GM21447 (cell line): Measurements from ENCODE around the gene RIN3.

ENCODE experiments used
- ATAC-seq: cut with Tn5 transposase; IDR thresholded peaks from one replicate; pipeline ENCODE4 v1.9.1; 2021; ENCODE audit not compliant: unreplicated experiment

Gene RIN3

DNA sequence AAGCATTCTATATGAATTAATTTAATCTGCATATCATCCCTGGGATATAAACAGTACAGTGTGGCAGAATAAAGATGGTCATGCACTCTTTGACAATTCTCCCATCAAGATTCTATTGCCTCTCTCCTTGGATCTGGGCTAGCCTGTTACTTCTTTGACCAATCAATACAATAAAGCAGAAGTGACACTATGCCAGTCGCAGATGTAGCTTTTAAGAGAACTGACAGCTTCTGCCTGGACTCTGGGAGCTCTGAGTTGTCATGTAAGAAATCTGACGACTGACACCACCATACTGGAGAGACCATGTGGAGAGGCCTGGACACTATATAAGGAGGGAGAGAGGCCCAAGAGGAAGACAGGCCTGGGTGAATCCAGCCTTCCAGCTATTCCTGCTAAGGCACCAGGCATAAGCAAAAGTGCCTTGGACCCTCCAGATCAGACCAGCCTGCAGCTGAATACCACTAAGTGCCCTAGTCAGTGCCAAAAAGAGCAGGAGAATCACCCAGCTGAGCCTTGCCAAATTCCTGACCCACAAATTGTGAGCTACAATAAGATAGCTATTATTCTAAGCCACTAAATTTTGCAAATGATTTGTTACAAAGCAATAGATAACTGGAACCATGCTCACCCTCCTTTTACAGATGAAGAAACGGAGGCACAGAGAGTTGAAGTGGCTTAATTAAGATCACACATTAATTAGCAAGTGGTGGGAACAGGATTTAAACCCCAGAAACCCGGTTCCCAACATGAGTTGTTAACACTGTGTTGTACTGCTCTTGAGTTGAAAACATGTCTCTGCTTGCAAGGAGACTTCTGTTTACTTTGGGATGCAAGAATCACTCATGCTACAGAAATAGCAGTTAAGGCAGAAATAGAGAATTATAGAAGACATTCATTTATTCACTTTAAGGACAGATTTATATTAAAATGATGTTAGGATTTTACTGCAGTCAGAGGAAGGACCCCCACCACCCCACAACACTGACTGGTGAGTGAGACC, 84.6 kb downstream of the RIN3 start:
- no peak for ATAC-seq

DNA sequence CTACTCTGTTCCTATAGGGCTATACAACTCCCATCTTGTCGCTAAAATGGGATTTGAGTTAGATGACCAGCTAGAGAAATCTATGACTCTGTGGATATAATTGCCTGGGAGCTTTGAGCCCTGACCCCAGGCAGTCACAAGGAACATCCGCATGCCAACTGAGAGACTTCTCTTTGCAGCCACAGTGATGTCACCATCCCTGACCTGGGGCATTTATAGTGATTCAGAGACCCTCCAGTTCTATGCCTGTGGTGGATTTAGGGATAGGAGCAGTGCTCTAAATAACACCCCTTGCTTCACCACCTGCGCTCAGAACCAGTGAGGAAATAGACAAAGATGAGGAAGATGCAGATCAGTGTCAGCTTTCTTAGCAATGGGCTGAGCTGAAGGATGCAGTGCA, 86.2 kb downstream of the RIN3 start:
- ATAC-seq: no peak

DNA sequence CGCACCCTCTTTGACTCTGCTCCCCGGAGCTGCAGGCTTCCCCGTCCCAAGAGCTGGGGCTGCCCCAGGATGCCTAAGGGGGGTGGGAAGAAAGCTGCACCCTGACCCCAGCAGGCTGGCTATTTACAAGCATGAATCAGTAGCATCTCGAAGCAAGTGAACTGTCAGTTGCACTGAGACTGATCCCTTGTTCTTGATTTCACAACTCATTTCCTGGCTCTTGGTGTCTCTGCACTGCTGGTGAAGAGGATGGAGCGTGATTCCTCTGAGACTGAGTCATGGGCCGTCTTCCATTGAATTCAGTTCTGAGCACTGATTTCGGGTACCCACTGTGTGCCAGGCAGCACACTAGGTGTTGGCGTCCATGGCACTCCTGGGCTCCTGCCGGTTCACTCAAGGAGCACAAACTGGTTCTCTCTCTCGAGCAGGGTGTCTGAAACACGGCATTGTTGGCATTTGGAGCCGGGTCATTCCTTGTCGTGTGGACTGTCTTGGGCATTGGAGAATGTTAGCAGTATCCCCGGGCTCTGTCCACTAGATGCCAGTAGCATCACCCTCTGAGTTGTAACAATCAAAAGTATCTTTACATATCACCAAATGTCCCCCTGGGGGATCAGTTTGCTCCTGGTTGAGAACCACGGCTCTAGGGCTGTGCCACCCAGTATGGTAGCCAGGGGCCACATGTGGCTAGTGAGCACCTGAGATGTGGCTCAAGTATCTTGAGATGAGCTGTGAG, 86.9 kb downstream of the RIN3 start:
- ATAC-seq: no peak

DNA sequence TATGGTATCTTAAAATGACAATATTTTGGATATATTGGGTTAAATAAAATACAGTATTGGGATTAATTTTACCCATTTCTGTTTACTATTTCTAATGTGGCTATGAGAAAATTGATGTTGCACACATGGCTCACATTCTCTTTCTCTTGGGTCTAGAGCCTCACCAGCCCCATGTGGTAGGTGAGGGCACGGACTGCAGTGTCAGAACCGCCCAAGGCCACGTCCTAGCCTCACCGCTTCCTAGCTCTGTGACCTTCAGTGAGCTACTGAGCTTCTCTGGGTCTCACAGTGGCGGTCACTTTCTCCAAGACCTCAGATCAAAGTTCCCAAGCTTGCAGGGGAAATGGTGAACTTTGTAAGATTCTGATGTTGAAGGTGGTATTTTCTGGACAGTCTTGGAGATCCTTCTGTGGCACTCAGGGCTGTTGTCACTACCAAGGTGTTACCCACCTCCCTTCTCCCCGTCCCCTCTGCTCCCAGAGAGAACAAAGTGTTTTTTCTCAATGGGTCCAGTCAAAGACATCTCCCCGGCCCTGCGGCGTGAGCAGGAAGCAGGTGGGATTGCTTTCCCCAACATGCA, 87.6 kb downstream of the RIN3 start:
- ATAC-seq: no peak

DNA sequence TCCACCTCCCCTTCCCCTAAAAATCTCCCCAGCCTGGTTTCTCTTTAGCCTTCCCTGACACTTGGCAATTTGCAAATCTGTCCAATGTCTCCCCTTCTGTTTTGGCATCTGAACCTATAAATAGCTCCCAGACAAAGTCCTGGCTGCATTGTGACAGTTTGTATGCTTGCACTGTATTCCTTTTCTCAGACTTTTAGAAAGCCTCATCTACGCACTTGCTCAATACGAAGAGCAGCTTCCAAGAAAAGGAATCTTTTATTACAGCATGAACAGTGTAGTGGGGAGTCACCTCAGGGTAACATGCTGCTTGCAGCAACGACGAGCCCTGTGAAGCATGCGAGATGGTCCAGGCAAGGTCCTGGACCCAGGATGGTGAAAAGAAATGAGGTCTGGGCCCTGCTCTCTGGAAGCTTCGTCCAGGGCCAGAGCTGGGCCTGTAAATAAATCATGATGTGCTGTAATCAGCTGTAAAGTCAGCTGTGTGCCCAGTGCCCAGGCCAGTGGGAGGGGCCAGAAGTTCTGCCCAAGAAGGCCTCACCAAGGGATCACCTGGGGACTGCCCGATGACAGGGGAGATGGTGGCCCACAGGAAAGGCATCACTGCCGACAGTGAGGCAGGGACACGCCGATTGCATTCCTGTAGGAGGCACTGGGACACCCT, 88.3 kb downstream of the RIN3 start:
- ATAC-seq: no peak

DNA sequence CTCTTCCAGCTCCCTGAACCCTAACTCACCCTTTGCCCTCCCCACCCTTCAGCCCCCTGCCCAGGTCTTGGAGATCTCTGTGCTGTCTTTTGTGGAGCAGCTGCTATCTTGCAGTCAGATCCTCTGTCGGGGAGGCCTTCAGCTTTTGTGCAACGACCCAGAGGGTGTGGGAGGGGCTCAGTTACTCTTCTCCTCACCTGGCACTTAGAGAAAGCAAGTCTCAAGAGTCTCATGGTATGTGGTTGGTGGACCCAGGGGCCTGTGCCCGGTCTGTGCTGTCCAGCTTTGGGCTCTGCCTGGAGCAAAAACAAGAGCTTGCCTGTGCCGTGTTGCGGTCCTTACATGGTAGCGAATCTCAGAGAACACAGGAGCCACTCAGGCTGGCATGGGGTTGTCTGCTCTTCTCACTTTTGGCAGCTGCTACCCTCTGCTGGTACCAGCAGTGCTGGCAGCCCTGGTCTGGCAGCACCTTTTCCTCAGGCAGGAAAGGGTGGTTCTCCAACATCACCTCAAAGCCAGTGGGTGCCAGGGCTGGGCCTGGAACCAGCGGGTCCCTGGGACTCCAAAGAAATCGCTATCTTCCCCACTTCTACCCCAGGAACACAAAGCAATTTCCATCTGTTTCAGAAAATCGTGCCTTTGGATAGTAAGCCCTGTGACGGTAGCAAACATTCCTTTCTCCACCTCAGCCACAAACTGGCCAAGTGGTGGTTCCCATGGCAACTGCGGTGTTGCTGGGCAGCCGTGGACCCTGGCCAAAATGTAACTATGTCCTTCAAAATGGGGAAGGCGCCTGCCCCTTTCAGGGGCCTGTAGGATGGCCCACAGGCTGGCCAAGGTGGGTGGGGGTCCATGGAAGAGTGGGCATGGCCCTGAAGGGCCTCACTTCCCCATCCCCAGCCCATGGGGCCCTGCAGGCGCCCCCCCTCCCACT, 90.0 kb downstream of the RIN3 start:
- no peak for ATAC-seq

DNA sequence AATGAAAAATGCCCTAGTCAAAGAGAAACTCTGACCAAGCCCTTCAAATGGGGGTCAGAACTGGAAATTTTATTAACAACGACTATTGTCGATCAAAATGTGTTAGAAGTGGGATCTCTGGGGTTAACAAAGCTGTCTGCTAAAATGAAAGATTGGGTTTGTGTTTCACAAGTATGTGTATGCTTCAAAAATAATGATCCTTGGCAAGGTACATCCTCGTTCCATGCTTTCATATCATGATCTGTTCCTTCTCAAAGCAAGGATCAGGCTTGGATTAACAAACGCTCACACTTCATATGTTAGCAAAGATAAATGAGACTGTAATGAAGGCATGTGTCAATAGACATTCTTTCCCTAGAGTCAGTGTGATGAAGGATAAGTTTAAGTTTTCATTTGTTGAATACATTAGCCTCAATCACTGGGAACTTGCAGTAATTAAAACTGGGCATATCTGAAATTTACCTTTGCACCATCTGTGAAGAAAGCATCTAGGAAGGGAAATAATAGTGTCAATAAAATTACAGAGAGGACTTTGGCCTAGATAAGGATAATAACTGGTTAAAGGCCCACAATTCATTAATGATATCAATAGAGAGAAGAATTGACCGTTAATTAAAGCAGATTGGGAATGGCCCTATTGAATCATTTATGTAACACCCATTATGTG, 91.8 kb downstream of the RIN3 start:
- no peak for ATAC-seq

DNA sequence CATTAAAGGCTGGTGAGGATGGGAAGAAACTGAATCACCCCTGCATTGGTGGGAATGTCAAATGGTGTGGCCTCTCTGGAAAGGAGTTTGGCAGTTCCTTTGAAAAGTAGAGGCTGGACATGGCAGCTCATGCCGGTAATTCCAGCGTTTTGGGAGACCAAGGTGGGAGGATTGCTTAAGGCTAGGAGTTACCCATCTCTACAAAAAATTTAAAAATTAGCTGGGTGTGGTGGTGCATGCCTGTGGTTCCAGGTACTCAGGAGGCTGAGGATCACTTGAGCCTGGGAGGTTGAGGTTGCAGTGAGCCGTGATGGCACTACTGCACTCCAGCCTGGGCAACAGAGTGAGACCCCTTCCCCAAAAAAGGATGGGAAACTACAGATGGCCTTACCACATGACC, 93.7 kb downstream of the RIN3 start:
- no peak for ATAC-seq

DNA sequence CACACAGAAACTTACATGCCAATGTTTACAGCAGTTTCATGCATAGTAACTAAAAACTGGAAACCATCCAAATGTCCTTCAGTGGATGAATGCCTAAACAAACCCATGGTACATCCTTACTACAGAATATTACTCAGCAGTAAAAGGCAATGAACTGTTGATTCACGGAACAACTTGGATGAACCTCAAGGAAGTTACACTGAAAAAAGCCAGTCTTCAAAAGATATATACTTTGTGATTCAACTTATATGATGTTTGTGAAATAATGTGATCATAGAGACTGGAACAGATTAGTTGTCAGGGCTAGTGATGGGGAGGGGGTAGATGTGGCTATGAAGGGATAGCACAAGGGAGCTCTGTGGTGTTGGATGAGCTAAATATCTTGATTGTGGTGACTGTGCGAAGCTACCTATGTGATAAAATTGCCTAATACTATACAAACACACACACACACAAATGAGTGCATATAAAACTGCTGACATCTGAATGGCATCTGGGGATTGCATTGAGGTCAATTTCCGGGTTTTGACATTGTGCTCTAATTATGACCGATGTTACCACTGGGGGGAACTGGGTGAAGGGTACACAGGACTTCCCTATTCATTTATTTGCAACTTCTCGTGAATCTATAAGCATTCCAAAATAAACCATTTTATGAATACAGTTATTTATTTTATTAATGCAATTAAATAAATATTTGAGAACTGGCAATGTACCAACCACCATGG, 94.3 kb downstream of the RIN3 start:
- ATAC-seq: no peak

DNA sequence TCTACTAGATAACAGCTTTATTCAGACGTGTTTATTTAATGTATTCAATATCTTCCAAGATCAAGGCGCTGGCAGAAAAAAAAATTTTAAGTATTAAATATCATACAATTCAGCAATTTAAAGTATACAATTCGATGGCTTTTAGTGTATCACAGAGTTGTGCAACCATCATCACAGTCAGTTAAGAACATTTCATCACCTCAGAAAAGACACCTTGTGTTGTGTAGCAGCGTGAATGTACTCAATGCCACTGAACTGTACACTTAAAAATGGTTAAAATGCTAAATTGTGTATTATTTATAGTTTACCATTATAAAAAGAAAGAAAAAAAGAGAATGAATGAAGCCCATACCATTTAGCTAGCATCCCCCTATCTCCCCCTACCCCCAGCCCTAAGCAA, 96.4 kb downstream of the RIN3 start:
- ATAC-seq: no peak

DNA sequence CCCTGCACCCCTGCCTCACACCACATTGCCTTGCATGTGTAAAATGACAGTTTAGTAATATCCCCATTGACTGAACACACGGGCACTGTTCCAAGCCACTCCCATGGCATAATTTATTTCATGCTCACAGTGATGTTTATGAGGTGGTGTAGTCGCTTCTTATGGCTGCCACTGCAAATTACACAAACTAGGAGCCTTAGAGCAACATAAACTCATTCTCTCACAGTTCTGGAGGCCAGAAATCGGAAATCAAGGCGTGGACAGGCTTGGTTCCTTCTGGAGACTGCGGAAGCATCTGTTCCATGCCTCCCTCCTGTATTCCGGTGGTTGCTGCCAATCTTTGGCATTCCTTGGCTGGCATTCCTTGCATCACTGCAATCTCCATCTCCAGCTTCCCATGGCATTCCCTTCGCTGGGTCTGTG, 97.3 kb downstream of the RIN3 start:
- ATAC-seq: no peak

DNA sequence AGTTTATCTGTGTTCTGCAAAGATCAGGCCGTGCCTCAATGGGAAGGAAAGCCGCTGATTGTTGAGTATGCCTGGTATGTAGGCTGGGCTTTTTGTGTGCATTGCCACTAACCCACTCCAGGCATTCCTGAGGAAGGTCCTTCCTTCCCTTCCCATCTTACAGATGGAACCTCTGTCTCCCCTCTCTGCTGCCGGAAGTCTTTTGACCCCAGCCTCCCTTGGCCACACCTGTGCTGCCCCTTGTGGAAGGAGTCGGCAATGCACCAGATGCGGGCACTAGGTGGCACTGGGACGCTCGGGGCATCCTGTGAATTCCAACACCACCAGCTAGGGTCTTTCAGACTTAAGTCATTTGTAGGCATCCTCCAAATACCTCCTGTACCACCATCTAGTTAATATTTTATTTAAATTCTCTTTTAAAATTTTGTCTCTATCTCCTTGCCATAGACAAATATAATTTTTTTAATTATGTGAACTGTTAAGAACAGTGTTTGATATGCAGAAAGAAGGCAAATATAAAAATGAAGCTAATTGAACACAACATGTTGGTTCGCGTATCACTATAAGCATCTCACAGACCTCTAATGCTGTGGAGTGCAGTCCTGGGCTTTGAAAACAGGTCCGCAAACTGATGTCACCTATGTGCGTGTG, 99.6 kb downstream of the RIN3 start:
- no peak for ATAC-seq

DNA sequence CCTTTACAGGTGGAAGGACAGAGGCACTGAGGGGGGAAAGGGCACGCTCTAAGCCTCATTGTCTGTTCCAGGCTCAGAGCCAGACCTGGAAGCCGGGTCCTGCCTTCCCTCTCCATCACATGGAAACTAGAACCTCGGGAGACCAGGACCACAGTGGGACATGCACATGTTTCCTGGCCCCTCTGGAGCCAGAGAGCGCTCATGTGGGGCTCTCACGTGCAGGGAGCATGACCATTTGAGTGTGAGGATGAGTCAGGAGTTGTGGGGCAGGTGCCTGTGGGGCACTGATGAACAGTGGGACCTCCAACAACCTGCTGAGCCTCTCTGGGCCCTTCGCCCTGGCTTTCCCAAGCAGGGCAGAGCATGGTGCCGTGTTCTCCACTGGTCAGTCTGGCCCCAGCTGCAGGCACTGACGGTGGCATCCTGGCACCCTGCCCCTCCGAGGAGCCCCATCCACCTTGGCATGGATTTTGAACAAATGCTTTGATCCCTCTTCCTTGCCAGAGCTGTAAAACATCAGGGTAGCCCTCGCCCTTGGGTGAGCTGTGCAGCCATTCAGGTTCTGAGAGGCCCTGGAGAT, 100.2 kb downstream of the RIN3 start:
- no peak for ATAC-seq

DNA sequence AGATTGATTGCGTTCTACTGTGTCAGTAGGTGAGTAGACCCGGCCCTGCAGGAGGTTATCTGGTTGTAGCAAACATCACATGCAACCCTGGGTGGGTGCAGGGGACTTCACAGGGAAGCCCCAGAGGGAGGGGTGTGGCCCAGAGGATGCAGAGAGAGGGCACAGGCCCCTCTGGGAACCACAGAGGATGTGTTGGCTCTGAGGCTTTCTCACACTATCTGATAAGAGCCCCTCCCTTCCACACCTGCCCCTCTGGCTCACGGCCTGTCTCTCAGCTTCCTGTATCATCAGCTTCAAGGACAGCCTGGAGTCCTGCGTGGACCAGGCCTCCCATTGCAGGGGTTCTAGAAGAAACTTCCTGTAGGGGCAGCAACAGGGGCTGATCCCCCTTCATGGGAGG, 101.9 kb downstream of the RIN3 start:
- ATAC-seq: peak; percentile 81

DNA sequence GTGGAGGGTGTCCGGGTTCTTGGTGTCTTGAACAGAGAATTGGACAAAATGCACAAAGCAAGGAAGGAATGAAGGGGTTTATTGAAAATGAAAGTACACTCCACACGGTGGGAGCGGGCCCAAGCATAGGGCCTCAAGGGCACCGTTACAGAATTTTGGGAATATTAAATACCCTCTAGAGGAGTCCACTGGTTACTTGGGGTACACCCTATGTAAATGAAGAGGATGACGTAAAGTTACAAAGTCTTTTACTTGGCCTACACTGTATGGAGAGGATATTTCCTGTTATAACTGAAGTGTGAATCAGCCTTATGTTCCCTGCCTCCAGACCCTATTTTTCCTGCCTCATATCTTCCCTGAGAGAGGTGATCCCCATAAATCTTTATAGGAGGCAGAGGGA, 102.6 kb downstream of the RIN3 start:
- ATAC-seq: no peak

DNA sequence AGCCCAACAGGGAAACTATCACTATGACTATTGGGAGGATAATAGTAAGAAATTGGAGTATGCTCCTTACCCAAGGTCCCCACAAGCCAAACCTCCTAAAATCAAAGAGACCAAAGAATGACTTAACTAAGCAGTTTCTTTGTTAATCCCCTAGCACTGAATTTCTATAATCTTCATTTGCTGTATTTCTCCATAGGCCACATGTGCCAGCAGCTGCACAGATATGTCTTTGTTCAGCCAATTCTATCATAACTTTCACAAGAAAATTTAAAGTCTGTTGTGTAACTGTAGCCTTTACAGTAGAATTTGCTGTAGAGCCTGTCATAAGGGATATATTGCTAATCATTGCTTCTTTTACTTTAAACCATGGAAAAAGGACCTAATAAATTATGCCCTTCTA, 104.0 kb downstream of the RIN3 start:
- no peak for ATAC-seq

DNA sequence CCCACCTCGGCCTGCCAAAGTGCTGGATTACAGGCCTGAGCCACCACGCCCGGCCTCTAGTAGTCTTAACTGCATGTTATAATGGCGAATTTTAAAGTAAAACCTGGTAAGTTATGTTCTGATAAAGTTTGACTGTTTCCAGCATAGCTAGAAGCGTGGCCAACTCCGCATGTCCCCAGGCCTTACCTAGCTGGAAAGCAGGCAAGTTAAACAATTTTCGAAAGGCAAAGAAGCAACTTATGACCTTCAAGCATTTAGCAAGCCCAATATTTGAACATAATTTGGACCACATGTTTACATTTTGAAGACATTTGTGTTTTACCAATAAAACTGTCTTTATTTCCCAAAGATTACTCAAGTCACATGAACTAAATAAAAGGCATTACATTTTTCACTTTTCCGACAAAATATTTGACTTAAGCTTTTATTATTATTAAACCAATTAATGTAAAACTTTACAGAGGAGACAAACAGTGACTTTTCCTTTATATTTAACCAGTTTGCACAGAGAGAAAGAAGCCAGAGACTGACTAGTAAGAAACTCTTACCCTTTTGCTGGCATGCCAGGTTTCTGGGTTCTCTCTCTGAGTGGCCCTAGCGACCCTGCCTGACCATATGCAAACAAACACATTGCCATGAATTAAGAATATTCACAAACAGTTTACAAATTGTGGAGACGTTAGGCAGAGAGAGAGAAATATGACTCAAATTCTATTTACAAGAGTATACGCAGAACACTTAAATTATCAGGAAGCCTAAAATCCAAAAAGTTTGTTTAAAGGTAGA, 106.3 kb downstream of the RIN3 start:
- no peak for ATAC-seq
